Bronchial epithelial cell (primary cell): ENCODE data around the gene ACOT7. TPM values are rescaled to one million over a fixed set of nuclear protein-coding genes. Genes with fewer than 3 reads are reported as not detected.

Experiments used
- DNase-seq: peaks from one replicate; pipeline ENCODE4 v3.0.0-alpha.2; 2010; ENCODE audit warnings: low read depth
- FAIRE-seq: peaks from 2 replicates; lab custom pipeline; 2011; peaks lifted over from hg19 to GRCh38; lab: Jason Lieb, UNC
- H3K27me3 ChIP-seq: 2 replicates; pipeline ENCODE4 v1.5.1; 2011; ENCODE audit warnings: low read length; ENCODE audit not compliant: control insufficient read depth, insufficient read depth
- H3K36me3 ChIP-seq: 2 replicates; pipeline ENCODE4 v1.5.1; 2011; ENCODE audit warnings: low read length; ENCODE audit not compliant: control insufficient read depth, insufficient read depth
- H3K4me3 ChIP-seq: 2 replicates; pipeline ENCODE4 v1.5.1; 2011; ENCODE audit warnings: mild to moderate bottlenecking, low read depth, low read length, control low read depth
- CTCF ChIP-seq: IDR thresholded peaks from 2 replicates; pipeline ENCODE4 v1.5.1; 2011; ENCODE audit warnings: mild to moderate bottlenecking, moderate library complexity, low read length, control low read depth, inconsistent platforms; ENCODE audit not compliant: insufficient read depth, severe bottlenecking
- total RNA-seq: library from RNA; depleted of rRNA; stranded (reverse); fragments of >200 nt; gene quantifications from 2 replicates; pipeline ENCODE4 v1.2.1, GENCODE V29; 2014

The ACOT7 gene
- total RNA-seq, 1 donor from 2014 or later: 89.8 TPM

GRCh38 chr1:6424000-6424565, 30.5 kb upstream of the ACOT7 start:
- no peak for TF ChIP-seq CTCF
- H3K36me3 ChIP-seq: no peaks in the 10 kb centered on the region
- H3K27me3 ChIP-seq: no peaks in the 10 kb centered on the region
- DNase-seq (no peak), FAIRE-seq (no peak)
- H3K4me3 ChIP-seq: peak overlapping the region; percentile 19

- Histone ChIP-seq H3K4me3 (no peak overlapping the region), H3K27me3 (no peaks in the 10 kb centered on the region), H3K36me3 (peaks cover under 1% of the 10 kb centered on the region)
- DNase-seq (peak; percentile 70), FAIRE-seq (no peak)
- TF ChIP-seq CTCF: peak; percentile 93
Observed at GRCh38 chr1:6423321-6423999, 29.9 kb upstream of the ACOT7 start.

GRCh38 chr1:6421266-6421665, 27.7 kb upstream of the ACOT7 start:
- Histone ChIP-seq H3K36me3 (peaks cover 6% of the 10 kb centered on the region), H3K27me3 (no peaks in the 10 kb centered on the region), H3K4me3 (no peak overlapping the region)
- no peak for FAIRE-seq
- no peak for TF ChIP-seq CTCF
- DNase-seq: no peak

GRCh38 chr1:6420454-6421042, 27.0 kb upstream of the ACOT7 start:
- no peaks in the 10 kb centered on the region for H3K27me3 ChIP-seq
- peak overlapping the region; percentile 54 for H3K4me3 ChIP-seq
- DNase-seq (no peak), FAIRE-seq (no peak)
- H3K36me3 ChIP-seq: peaks cover 6% of the 10 kb centered on the region
- TF ChIP-seq CTCF: no peak

GRCh38 chr1:6419804-6420453, 26.4 kb upstream of the ACOT7 start, which contains the start of gene HES2:
Gene HES2, minus strand, starts transcription at chr1:6419919. Its CDS starts 99 bp downstream, at chr1:6419820.
- FAIRE-seq (no peak), DNase-seq (no peak)
- peak within 1 kb of the TSS; percentile 54 for H3K4me3 ChIP-seq
- no peak for TF ChIP-seq CTCF
- no peaks in the 10 kb centered on the region for H3K27me3 ChIP-seq
- peaks cover 6% of the 10 kb centered on the region for H3K36me3 ChIP-seq
